HG03432 (cell line): ENCODE measurements around the gene CTCFL.

ENCODE experiments used
- ATAC-seq: cut with Tn5 transposase; IDR thresholded peaks from one replicate; pipeline ENCODE4 v1.9.1; 2021; ENCODE audit warnings: mild to moderate bottlenecking, moderate library complexity; ENCODE audit not compliant: unreplicated experiment

The CTCFL gene

DNA sequence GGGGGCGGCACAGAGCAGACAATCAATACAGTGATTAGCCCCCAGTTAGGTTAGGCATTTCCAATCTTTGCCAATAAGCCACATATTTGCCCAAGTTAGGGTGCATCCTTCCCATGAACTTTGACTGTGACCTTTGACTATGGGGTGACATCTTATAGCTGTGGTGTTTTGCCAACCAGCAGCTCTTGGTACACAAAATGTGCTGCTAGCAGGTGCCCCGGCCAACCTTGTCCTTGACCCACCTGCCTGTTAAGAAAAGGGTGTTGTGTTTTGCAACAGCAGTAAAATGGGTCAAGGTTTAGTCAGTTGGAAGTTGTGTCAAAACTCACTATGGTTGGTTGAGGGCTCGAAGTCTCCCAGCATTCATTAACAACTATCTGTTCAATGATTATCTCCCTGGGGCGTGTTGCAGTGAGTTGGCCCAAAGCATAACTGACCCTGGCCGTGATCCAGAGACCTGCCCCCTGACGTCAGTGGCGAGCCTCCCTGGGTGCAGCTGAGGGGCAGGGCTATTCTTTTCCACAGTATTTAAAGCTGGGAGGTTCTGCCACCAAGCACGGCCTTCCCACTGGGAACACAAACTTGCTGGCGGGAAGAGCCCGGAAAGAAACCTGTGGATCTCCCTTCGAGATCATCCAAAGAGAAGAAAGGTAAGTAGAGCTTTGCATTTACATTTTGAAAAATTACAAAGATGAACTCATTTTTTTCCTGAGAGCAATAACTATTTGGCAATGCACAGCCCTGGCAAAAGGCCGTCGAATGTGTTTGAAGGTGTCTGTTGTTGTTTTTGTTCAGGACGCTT lies 35.8 kb upstream of the CTCFL start, which contains the start of gene PCK1:
Gene PCK1, plus strand, starts transcription at position 557 of the 802 bp plus-strand sequence. CDS start 302 bp downstream, outside the sequence.
- ATAC-seq, result no peak

DNA sequence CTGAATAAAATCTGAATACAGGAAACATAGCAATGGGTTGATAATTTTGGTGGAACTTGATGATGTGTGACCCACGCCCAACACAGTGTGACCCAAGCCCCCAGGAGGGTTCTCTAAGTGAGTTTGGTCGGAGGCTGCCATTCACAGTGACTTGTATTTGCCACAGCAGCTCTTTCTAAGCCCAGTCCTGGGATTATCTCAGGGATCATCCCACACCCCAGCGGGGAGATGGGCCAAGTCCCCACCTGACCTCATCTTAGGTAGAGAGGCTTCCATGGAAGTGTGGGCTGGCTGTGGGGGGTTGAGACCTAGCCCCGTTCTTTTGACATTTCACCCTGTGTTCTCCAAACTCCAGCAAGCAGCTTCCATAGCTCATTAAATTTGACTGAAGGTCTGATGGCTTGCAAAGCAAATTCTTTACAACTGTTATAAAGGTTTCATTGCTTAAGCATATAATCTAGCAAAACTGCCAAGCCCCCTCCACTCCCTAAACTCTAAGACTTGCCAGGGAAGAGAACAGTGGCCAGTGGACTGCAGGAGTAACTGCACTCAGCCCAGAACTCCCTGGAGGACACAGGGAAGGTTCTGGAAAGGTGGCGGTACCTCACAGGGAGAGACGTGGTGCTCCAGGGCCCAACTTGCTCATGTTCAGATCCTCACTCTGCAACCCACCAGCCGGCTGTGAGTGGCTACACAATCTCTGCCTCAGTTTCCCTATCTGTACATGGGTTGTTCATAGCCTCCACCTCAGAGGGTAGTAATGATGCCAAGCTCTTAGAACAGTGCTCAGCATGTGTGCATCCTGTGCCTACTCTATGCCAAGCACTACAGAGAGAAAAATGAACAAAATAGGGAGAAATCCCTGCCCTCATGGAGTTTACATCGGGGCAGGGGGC lies 35.0 kb upstream of the CTCFL start:
- ATAC-seq, result no peak

DNA sequence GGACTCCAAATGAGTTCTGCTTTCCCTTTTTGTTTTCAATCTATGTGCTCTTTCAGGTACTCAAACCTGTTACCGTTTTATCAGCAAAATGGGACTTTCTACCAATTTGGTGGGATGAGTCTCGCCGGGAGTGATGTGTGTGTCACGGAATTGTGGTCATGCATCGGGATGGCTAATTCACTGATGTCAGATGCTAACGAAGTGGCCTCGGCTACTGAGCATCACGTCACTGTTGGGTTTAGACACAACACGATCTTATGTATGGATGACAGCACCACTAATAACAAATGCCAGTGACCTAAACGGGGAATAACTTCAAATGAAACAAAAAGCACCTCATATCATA lies 34.3 kb upstream of the CTCFL start:
- no peak for ATAC-seq

DNA sequence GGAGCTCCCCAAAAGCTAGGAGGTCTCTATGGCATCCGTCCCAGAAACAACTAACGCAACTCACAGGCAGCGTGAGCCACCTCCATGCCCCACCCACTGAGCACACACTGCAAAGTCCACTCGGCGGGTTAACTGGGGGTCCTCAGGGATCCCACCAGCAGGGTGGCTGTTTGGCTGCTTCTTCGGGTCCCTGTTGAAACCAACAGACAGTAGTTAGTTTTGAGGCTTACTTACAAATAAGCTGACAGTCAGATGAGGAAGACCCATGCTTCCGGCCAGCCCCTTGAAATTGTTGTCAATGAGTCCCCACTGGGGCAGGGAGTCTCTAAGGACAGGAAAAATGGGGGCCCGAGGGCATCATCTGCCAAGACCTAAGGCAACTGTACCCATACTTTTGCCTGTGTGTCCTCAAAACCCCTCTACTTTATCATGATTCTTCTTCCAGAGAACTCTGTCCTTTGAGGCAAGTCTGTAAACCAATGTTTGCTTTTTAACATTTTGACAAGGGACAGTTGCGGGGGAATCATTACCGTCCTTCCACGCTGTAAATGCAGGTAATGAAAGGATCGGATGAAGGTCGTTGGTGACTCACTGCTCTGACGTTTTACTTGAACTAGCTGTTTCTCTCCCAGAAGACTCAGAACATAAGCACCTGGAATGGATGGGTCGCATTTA lies 33.8 kb upstream of the CTCFL start:
- ATAC-seq, result no peak

DNA sequence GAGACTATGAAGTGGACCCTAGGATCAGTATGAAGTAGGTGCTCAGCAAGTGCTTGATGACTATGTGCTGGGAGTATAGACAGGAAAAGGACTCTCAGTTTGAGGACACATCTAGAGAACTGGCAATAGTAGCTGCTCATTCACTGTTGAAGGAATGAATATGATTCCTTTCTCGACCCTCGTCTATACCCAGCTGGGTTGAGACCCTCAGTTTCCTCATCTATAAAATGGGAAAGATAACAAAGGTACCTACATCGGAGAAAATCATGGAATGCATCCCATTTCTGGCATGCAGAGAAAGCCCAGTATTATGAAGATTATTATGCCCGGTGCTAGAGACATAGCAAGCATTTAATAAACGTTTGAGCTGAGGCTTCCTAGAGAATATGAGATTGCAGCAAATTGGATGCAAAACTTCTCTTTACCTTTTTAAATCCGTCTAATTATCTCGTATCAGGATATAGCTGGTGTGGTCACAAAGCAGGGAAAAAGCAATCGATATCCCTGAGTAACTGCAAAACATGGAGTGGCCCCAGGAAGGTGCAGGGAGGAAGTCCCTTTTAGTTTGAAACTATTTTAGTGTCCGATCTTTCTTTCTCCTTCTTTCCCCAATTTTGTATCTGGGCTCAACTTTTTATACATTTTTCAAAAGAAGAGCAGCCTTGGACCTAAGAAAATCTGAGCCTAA lies 33.1 kb upstream of the CTCFL start:
- no peak for ATAC-seq

DNA sequence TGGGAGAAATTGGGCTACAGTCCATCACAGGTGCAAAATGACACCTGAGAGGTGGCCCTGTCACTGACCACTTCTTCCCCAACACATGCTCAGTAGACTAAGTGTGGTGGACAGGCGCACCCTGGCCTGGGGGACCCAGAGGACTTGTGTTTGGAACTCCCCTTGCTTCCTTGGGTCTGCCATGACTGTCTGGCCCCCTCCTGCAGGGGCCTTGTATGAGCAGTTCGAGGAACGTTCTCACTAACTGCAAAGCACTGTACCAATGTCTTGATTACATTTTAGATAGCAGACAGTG lies 32.0 kb upstream of the CTCFL start:
- ATAC-seq, result no peak

DNA sequence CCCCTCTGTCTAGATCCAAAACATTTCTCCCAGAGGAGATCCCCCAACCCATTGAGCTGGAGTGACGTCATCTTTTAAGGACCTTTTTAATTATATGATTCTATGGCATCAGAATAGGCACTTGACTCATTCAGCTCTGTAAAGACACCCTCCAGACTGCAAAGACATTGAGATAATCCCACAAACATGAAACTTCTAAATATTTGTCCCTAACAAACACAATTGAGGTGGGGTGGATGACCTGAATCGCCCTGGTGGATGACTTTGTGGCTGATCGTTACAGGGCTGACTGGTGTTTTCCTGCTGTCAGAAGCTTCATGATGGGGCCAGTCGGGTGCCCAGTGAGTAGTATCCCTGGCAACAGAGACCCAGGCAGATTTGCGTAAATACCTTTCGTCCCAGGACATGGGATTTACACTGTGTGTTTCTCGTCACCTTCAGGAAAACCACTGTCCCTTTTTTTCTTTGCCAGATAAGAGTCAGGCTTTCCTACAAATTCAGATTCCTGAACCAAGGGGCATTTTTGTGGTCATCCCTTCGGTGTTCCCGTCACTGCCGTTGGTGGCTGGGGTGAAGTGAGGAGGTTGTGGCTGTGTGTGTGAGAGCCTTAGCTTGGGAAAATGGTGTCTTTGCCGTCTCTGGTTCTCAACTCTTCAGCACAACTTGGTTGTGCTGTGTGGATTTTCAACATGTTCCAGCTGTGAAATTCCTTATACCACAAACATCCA lies 30.7 kb upstream of the CTCFL start:
- ATAC-seq, result no peak

DNA sequence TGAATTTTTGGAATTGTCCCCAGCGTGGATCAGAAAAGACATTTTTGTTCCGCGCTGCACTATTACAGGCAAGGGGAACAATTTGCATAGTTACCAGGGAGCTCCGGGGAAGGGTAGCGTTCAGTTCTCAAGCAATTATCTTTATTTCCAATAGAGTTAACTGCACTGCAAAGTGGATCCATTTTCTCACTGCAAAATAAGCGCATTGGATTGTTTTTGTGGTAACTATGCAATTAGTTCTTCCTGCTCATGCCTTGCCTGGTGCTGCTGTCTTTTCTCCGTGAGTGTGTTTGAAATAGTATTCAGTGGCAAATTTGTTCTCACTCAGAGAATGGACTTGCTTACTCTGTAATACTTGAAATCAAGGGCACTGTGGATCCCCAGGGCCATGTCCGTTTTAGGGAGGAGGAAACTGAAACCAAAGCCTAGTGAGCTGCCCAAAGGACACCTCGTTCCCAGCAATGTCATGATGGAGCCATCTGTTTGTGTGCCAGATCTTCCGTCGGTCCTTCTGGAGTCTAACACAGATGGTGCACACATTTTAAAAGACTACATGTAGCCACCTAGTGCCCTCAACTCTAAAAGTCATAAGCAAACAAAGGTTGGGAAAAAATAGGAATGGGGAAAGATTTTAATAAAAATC lies 28.6 kb upstream of the CTCFL start:
- no peak for ATAC-seq

DNA sequence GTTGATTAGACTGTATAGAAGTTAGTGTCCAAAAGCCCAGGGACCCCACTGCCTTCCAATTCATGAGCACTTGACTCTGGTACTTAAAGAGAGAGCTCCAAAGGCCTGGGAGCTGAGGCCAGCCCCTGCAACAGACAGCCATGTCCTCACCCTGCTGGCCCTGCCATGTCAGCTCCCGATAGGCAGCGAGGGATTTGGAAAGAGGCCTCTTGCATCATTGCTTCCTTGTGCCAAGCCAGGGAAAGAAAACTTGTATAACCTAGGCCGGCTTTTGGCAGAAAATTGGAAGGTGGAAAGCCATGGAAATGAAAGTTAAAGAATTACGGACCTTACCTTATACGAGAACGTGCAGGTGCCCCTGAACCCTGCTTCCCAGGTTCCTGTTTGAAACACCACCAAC lies 27.5 kb upstream of the CTCFL start:
- ATAC-seq, result no peak

DNA sequence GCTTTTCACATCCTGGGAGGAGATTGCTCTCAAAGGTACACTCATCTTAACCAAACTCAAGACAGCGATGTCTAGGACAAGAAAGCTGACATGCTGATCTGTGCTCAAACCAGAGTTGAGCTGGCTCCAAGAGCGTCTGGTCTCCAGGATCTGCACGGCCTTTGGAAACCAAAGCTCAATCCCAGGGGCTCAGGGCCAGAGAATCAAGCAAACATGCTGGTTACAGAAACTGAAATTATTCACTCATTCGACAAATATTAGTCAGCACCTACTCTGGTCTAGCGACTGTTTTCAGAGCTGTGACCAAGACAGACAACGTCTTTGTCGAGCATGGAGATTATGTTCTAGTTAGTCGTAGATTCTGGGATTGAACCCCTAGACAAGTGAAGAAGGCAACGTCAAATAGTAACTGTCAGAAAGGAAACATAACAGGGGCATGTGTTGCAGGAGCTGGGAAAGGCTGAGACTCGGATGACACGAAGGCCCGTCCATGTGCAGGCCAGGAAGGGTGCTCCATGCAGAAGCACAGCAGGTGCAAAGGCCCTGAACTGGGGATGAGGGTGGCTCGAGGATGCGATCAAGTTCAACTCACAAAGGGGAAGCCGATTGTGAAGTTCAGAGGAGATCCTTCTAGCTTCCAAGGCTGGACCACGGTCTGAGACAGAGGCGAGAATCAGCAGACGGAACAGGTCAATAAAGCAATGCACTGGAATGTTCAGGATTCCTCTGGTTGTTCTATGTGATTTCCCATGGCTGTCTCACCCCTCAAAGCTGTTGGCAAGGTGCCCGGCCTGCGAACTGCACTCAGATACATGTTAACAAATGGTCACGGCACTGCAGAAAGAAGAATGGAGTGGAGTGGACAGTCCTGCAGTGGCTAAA lies 23.5 kb upstream of the CTCFL start:
- no peak for ATAC-seq

DNA sequence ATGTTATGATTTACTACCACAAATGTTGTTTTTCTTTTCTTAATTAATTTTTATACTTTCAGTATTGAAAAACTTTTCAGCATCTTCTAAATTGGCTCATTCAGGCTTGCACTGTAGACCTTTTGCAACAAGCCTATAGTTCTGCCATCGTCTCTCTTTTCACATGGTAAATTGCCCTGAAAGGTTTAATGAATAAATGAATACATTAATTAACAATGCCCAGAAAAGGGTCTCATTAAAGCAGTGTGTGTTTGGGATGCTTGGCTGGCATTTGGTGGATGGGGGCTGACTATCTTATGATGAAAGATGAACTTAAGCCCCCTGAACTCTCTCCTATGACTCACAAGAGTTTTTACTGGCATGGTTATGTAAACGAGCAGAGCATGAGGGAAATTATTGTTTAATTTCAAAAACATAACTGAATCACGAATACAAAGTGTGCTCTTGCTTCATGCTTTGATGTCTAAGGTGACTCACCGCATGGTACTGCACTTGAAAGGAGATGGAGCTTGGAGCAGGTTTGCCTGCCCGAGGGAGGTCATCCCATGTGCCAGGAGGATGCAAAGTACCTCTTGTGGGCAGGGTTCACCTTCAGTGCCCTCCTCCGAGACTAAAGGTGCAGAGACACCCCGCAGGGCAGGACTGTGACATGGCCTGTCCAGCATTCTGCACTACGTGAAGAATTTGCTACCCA lies 22.2 kb upstream of the CTCFL start:
- ATAC-seq, result no peak

DNA sequence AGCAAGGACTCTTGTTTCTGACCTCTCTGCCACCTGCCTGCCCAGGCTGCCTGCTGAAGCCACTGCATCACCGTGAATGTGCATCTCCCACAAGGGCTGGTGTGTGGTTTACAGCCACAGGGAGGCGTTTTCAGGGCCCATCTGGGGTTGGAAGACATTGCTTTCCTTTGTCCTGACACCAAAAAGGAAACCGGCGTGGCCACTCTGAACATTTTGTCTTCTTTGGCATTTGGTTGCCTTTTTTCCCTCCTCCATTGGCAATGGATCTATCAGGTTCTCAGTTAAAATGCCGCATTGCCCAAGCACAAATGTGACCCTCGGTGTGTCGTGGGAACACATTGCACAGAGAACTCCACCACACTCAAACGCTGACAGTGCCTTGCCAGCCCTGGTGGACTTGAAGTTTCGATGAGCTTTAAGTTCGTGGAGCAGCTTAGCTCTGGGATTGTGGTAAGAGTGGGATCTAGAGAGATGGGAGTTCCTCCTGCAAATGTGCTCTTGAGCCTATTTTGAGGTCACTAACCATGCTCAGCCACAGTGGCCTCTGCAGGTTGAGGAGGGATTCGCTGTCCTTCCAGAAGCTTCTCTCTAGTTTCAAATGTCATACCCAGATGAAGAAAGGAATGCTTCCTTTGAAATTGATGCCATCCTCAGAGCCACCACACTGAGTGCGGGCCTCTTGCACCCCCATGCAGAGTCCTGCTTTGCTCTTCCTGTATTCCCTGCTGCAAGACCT lies 21.2 kb upstream of the CTCFL start:
- ATAC-seq, result no peak

DNA sequence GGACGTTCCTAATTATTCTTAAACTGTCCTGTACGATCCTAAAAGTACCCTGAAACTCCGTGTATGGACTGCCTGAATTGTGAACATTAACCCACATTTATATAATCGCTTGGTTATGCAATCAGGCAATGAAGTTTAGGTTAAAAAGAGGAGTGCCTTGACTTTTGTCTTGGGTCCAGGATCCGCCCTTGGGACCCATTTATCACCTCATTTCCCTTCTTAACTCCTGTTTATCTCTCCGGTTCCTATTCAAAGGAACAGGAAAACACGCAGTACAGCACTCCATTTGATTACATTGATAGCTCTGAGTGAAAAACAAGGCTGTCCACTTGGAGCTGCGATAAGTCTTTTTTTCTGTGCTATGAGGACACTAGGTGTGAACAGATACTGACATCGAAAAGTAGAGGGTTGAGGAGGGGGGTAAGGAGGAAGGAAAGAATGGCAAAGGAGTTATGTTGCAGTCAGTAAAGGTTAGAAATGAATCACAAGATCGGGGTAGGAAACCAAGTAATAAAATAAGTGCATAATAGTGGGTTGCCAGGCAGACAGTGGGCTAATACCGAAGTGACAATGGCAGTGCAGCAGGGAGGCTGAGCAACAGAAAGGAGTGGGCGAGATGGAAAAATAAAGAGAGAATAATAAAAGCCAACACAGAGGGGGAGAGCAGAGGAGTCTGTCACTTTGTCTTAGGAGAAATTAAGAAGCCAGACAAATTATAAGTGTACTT lies 20.1 kb upstream of the CTCFL start:
- no peak for ATAC-seq

DNA sequence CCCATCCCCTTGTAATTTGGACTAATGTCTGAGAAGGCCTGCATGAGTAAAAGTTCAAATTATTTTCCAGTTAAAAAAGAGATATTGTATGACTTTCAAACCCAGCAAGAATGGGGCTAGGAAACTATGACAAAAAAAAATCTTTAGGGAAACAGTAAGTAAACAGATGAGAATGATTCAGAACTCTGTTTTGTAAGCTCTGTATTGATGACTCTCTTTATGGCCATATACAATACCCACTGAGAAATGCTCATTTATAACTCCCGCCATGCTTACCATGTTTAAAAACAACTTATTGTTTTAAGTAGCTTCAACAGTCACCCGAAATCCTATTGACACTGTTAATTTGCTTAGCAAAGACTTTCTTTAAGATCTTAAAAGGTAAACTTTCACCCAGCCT lies 18.8 kb upstream of the CTCFL start:
- ATAC-seq, result no peak

DNA sequence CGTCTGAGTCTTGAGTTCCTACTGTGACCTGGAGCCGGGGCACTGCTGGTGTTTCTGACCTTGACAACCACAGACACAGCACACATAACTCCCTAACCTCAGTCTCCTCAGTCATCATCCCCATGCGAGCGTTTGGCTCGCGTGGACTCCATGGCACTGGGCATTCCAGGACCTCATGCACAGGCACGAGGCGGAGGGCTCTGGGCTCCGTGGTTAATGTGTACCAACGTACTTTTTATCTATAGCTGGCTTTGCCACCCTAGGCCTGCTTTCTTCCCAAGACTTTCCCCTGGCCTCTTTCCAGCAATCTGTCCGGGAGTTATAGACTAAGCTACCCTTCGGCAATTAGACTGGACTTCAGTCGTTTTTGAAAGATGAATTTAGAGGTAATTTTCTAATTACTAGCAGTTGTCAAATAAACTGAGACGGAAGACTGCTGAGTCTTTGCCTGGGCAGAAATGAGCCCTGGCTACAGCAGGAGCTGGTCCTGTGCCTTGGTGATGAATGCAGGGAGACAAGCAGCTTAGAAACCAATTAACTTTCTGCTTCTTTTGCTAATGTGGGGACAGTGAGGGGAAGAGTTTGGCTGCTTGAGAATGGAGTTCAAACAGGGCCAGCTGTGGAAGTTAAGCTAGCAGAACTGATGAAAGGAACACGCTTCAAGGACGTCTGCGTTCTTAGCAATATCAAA lies 16.1 kb upstream of the CTCFL start:
- ATAC-seq, result no peak

DNA sequence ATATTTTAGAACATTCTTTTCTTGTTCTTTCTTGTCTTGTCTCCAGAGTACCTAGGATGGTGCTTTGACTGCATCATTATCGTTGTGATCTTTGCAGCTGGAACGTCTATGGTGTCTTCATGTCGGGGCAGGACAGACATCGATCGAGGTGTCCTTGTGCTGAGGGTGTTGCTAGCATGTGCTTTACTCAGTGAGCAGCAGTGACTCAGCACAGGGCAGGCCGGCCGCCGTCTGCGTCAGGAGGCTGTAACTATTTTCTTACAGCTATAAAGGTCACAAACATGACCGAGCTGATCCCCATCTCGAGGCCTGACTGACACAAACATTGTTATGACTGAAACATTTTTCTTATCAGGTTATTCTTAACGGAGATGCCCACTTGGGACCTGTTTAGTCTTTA lies 14.9 kb upstream of the CTCFL start:
- no peak for ATAC-seq

DNA sequence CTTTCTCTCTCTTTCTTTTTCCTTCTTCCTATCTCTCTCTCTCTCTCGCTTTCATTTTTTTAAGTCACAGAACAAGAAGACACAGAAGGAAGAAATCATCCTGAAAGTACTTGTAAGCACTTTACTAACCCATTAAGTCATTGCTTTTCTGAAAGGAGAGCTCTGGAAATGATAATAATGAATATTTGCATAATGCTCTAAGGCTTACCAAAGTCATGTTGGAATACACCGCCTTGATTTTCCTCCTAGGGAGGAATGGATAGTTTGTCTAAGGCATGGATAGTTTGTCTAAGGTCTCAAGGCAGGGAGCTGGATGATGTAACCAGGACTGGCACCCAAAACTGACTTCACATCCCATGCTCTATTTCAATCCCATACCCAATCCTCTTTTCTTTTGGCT lies 12.9 kb upstream of the CTCFL start:
- no peak for ATAC-seq
